HPDE6-E6E7 (cell line): ENCODE measurements around the gene GNAT1.

Experiments used
- DNase-seq: peaks from one replicate; pipeline ENCODE4 v3.0.0; 2011; ENCODE audit warnings: missing footprints; ENCODE audit errors: extremely low spot score

Gene GNAT1

GRCh38 chr3:50190936-50191660, at the start of gene GNAT1:
Gene GNAT1, plus strand, starts transcription at chr3:50191610. Its CDS starts 116 bp downstream, at chr3:50191726.
- DNase-seq, result no peak

- DNase-seq, result no peak
Measured at GRCh38 chr3:50146316-50146901, 45.0 kb upstream of the GNAT1 start.

- DNase-seq, result no peak
Measured at GRCh38 chr3:50147016-50147415, 44.4 kb upstream of the GNAT1 start.

- DNase-seq, result no peak
Measured at GRCh38 chr3:50147447-50147846, 44.0 kb upstream of the GNAT1 start.

GRCh38 chr3:50147861-50148260, 43.5 kb upstream of the GNAT1 start:
- no peak for DNase-seq

- DNase-seq, result no peak
Measured at GRCh38 chr3:50150404-50150750, 41.0 kb upstream of the GNAT1 start.

GRCh38 chr3:50150863-50151686, 40.3 kb upstream of the GNAT1 start:
- no peak for DNase-seq

- no peak for DNase-seq
Measured at GRCh38 chr3:50151728-50152127, 39.7 kb upstream of the GNAT1 start.

GRCh38 chr3:50153782-50154475, 37.5 kb upstream of the GNAT1 start:
- no peak for DNase-seq

GRCh38 chr3:50154476-50154839, 37.0 kb upstream of the GNAT1 start:
- no peak for DNase-seq

- DNase-seq, result no peak
Measured at GRCh38 chr3:50154840-50155490, 36.4 kb upstream of the GNAT1 start, which contains the start of gene SEMA3F. Gene SEMA3F, plus strand, starts transcription at chr3:50155324. Its CDS starts 4,299 bp downstream, at chr3:50159623.

GRCh38 chr3:50155491-50155878, 35.9 kb upstream of the GNAT1 start:
- no peak for DNase-seq

- DNase-seq, result no peak
Measured at GRCh38 chr3:50155891-50156290, 35.5 kb upstream of the GNAT1 start.

GRCh38 chr3:50156549-50157493, 34.6 kb upstream of the GNAT1 start:
- DNase-seq, result no peak

- DNase-seq, result no peak
Measured at GRCh38 chr3:50157827-50158529, 33.4 kb upstream of the GNAT1 start.

- DNase-seq, result no peak
Measured at GRCh38 chr3:50158530-50159146, 32.8 kb upstream of the GNAT1 start.

- no peak for DNase-seq
Measured at GRCh38 chr3:50160561-50160983, 30.8 kb upstream of the GNAT1 start.

- DNase-seq, result no peak
Measured at GRCh38 chr3:50161320-50161719, 30.1 kb upstream of the GNAT1 start.
